Endothelial cell of umbilical vein (primary cell): ENCODE results near the gene PTPRO.

Source experiments
- EZH2 ChIP-seq: IDR thresholded peaks from 2 replicates; pipeline ENCODE4 v1.6.1; 2012; ENCODE audit warnings: borderline replicate concordance, low read depth, mild to moderate bottlenecking, moderate library complexity, low read length, inconsistent platforms; ENCODE audit not compliant: severe bottlenecking
- FOS ChIP-seq: IDR thresholded peaks from 2 replicates; pipeline ENCODE4 v1.6.1; 2011; ENCODE audit warnings: mild to moderate bottlenecking, low read length, moderate library complexity, borderline replicate concordance; ENCODE audit not compliant: insufficient read depth
- MYC ChIP-seq: IDR thresholded peaks from one replicate; pipeline ENCODE4 v1.6.1; 2011; ENCODE audit warnings: mild to moderate bottlenecking, low read depth, low read length
- POLR2A ChIP-seq: IDR thresholded peaks from 2 replicates; pipeline ENCODE4 v1.6.1; 2012; ENCODE audit warnings: low read depth, mild to moderate bottlenecking, control low read depth, low read length
- POLR2AphosphoS5 ChIP-seq: IDR thresholded peaks from 2 replicates; pipeline ENCODE4 v1.6.1; 2012; ENCODE audit warnings: low read depth, mild to moderate bottlenecking, control low read depth, low read length, moderate library complexity; ENCODE audit not compliant: insufficient read depth
- TF ChIP-seq, protein P1 (sequence below), 2 donors: IDR thresholded peaks; 1 replicate in 1 of 2; 2 replicates in 1 of 2; pipeline ENCODE4 v1.5.1; 2011; ENCODE audit warnings: low read length in 2 of 2, mild to moderate bottlenecking in 2 of 2, moderate library complexity in 2 of 2, control low read depth in 1 of 2, inconsistent platforms in 1 of 2, low read depth in 1 of 2; ENCODE audit not compliant: insufficient read depth in 1 of 2; ENCODE audit errors: extremely low read depth in 1 of 2

DNA sequence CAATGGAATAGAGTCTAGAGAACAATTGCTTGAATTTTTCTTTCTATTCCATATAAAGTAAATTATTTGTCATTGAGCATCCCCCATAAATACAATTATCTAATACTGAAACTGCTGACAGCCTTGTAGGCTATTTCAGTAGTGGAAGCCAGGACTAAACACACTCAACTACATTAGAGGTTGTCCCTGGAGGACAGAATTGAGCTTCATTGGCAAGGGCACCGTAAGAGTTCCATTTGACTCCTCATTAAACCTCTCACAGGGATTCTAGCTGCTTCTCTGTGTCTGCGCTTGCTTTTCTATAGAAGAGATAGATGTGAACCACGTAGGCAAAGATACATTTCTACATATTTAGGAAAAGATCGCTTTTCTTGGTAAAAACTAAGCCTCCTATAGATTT is 3.5 kb upstream of the PTPRO start:
- no peak for TF ChIP-seq POLR2A
- TF ChIP-seq, protein P1, sequence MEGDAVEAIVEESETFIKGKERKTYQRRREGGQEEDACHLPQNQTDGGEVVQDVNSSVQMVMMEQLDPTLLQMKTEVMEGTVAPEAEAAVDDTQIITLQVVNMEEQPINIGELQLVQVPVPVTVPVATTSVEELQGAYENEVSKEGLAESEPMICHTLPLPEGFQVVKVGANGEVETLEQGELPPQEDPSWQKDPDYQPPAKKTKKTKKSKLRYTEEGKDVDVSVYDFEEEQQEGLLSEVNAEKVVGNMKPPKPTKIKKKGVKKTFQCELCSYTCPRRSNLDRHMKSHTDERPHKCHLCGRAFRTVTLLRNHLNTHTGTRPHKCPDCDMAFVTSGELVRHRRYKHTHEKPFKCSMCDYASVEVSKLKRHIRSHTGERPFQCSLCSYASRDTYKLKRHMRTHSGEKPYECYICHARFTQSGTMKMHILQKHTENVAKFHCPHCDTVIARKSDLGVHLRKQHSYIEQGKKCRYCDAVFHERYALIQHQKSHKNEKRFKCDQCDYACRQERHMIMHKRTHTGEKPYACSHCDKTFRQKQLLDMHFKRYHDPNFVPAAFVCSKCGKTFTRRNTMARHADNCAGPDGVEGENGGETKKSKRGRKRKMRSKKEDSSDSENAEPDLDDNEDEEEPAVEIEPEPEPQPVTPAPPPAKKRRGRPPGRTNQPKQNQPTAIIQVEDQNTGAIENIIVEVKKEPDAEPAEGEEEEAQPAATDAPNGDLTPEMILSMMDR (IDR thresholded peaks at IDR 0.05; ENCODE audit: extremely low read depth in 1 of 2, insufficient read depth in 1 of 2, low read depth in 1 of 2, low read length in 2 of 2), result no peak
- no peak for TF ChIP-seq EZH2
- no peak for TF ChIP-seq FOS
- no peak for TF ChIP-seq MYC
- no peak for TF ChIP-seq POLR2AphosphoS5
